Hematopoietic multipotent progenitor cell treated with erythropoietin and hydrocortisone succinate and interleukin-3 and kit ligand, for 6 days (in vitro differentiated cells): ENCODE measurements around the gene EFCAB6.

ENCODE experiments used
- DNase-seq: peaks from one replicate; pipeline ENCODE4 v3.0.0-alpha.2; 2015

The EFCAB6 gene, protein sequence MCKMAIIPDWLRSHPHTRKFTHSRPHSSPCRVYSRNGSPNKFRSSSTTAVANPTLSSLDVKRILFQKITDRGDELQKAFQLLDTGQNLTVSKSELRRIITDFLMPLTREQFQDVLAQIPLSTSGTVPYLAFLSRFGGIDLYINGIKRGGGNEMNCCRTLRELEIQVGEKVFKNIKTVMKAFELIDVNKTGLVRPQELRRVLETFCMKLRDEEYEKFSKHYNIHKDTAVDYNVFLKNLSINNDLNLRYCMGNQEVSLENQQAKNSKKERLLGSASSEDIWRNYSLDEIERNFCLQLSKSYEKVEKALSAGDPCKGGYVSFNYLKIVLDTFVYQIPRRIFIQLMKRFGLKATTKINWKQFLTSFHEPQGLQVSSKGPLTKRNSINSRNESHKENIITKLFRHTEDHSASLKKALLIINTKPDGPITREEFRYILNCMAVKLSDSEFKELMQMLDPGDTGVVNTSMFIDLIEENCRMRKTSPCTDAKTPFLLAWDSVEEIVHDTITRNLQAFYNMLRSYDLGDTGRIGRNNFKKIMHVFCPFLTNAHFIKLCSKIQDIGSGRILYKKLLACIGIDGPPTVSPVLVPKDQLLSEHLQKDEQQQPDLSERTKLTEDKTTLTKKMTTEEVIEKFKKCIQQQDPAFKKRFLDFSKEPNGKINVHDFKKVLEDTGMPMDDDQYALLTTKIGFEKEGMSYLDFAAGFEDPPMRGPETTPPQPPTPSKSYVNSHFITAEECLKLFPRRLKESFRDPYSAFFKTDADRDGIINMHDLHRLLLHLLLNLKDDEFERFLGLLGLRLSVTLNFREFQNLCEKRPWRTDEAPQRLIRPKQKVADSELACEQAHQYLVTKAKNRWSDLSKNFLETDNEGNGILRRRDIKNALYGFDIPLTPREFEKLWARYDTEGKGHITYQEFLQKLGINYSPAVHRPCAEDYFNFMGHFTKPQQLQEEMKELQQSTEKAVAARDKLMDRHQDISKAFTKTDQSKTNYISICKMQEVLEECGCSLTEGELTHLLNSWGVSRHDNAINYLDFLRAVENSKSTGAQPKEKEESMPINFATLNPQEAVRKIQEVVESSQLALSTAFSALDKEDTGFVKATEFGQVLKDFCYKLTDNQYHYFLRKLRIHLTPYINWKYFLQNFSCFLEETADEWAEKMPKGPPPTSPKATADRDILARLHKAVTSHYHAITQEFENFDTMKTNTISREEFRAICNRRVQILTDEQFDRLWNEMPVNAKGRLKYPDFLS (N-terminal part only)

DNA sequence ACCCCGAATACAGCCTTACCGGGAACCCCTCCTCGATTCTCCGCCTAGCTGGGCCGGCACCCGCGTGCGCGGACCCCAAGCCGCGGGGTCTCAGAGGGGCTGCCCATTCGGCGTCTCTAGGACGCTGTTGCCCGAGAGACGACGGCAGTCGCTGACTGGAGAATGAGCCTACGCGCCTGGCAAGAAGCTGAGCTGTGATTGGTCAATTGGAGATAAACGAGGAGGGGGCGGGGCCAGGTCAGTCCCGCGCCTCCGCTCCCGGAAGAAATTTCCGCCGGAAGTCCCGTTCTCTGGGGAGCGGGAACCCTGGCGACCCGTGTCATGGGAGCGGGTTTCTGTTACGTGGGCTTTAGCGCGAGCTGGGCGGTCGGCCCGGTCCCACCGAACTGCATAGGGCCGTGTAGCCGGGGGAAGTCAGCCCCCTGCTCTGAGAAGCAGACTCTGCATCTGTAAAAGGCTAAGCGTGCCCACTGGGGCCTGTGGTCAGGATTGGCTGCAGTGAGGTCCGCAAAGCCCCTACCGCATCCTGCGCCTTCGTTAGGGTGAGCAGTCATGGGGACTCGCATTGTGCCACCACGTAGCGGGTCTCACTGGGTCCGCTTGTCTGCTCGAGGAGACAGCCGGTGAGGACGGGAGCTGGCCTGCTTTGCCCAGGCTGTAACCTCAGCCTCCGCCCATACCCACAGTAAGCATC lies at the start of gene EFCAB6:
TSS of gene EFCAB6 (minus strand) at position 157 of the 694 bp plus-strand sequence. CDS start 29,987 bp downstream, outside the sequence.
- DNase-seq: peak; percentile 99

DNA sequence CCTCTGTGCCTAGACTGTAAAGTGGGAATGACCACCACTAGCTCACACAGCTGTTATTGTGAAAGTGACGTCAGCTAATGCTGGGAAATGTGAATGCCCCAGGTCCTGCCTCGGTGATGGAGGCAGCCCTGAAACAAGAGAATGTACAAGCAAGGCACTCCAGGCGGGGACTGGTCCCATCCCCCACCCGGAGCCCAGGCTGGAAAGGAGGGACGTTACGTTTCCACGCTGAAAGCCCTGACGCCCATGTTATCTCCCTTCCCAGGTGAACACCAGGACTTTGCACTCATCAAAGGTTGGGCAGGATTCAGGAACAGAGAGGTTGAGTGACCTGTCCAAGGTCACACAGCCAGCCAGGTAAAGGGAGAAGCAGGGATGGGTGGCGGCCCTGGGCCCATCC lies 49.4 kb upstream of the EFCAB6 start:
- DNase-seq: no peak

DNA sequence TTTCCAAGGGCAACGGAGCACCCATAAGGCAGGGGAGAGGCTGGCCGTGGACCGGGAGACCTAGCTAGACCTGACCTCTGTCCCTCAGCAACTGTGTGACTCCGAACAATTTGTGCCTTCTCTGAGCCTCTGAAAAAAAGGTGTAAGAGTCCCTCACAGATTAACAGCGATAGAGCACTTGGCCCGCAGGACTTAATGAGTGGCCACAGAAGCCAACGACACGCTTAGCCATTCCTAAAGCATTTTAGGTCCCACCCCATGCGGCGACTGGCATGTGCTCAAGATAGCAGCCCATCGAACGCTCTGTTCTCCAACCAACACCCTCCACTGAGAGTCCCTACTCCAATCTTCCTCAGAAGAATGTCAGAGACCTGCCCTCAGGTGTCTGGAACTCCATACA lies 48.7 kb upstream of the EFCAB6 start:
- DNase-seq: no peak

DNA sequence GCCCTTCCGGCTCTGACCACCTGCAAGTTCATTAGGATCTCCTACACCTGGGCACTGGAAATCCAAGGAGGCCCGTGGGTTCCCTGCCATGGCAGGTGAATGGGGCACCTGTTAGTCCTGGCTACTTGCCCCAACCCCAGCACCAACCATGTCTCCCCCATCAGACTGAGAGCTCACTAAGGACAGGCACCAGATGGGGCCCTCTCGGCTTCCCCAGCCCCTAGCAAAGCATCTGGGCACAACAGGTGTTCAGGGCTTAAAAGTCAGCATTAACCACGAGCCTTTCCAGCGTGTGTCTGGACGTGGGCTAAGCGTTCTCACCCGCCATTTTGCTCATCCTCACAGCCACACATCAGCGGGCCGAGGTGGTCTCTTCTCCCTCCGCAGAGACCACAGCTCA lies 48.0 kb upstream of the EFCAB6 start:
- DNase-seq: no peak

DNA sequence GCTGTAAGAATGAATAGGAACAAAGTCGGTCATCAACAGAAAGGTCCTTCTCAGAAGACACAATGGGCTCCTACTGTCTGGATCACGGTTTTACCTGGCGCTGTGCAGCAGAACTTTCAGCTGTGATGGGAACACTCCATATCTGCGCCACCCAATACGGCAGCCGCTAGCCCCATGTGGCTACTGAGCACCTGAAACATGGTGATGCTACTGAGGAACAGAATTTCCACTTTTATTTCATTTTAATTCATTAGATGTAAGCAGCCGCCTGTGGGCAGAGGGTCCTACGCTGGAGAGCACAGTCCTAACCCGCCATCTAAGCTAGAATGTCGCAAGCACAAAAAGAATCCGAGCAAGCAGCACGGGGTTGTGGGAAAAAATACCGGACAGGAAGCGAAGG lies 47.5 kb upstream of the EFCAB6 start:
- DNase-seq: no peak

DNA sequence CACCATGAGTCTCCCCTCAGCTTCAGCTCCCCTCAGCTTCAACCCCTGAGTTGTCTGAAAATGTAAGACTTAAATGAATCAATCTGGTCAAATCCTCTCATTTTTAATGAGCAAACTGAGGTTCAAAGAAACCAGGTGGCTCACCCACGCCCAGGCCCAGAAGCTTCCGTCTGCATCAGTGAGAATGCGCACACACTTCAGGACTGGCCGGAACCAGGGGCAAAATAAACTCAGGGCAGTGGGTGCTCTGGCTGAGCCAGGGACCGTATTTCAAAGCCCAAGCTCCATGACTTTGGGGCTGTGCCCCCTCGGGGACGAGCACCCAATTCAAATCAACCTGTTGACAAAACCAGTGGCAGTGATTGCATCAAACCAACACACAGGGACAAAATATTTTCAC lies 47.1 kb upstream of the EFCAB6 start:
- DNase-seq: no peak

DNA sequence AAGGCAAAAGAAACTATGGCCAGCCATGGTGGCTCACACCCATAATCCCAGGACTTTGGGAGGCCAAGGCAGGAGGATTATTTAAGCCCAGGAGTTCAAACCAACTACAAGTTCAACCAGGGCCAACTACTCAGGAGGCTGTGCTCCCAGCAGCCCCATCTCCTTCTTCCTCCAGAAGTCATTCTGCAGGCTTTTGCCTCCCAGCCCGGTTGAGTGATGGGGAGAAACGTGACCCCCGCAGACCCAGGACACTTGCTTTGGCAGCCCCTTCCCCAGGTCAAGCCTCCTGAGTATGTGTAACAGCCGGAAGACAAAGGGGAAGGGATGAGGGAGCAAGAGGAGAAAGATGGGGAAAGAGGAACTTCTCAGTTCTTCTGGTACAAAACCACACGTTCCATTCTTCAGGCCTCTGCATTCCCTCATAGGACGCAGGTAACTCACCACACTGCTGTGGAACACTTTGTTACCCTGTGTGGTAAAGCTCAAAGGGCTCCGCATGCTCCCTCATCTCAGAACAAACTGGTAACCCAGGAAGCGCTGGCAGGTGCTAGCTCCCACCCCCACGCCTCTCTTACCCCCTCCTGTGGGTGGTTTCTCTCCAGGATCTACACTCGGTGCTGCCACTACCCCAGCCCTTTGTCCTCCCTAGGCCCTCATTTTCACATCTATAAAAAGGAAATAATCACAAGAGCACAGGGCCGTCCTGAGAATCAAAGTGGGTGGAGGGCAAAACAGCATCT lies 46.2 kb upstream of the EFCAB6 start:
- DNase-seq: no peak

DNA sequence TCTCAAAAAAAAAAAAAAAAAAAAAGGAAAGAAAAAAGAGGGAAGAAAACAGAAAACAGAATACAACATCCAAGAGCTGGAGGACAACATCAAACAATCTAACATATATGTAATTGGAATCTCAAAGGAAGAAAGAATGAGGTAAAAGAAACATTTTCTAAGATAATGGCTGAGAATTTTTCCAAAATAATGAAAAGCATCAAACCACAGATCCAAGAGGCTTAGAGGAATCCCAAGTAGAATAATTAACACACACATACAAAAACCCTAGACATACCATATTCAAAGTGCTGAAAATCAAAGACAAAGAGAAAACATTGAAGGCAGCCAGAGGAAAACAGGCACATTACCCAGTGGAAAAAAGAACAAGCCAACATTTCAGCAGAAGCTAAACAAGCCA lies 45.3 kb upstream of the EFCAB6 start:
- no peak for DNase-seq

DNA sequence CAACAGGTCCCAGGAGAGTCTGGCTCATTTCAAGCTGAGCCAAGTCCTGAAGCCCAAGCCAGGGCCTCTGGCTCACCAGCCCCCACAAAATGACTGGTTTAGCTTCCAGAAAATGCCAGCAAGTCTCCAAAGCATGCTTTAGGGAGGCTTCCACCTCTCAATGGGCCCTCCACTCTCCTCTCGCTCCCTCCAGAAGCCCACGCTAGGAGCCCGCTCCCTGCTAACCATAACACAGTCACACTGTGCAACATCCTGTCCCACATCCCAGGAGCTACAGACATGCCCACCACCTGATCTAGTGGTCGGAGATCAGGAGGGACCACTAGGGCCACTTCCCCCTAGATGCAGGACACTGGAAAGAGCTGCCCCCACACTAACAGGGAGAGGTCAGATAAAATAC lies 43.3 kb upstream of the EFCAB6 start:
- DNase-seq: no peak

DNA sequence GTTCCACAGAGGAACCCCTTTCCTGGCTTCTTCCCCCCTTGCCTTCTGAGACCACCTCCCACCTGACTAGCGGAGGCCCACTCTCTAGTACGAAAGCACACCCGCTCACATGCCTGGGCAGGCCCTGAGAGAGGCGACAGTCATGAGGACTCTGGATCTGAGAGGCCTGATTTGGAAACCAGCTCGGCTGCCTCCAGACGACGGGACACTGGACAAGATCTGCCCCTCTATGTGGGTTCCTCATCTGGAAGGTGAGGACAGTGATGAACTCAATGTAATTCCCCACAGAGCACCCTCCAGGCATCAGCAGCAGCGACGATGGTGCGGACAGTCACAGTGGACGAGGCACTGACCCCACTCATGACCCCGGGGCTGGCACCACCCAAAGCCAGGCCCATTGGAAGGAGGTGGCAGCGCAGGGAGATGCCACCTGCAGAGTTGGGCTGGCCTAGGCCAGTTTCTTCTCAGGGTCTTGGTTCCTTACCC lies 42.7 kb upstream of the EFCAB6 start:
- DNase-seq: no peak

DNA sequence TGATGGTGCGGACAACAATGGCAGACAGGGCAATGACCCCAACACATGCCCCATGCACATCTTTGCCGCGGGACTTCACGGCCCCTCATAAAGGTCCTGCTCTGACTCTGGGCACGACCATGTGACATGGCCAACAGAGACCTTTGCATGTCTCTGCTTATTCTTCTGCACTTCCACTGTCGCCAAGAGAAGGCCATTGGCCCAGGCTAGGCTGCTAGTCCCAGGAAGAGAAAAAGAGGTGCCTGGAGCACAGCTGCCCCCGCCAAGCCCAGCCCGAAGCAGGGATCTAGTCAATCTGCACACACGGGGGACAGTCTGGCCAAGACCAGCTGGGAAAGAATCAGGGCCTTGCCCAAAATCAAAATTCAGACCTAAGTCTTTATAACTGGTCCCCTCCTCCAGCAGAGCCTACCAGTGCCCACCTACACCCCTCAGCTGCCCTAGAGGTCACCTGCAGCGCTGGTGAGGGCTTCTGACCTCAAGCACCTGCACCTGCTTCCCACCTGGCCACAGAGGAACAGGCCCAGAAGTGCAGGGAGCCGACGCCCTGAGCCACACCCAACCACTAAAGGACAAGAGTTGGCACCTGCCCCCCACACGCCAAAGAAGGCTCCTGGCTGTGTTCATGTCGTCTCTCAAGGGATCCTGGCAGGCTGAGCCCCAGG lies 42.1 kb upstream of the EFCAB6 start:
- no peak for DNase-seq

DNA sequence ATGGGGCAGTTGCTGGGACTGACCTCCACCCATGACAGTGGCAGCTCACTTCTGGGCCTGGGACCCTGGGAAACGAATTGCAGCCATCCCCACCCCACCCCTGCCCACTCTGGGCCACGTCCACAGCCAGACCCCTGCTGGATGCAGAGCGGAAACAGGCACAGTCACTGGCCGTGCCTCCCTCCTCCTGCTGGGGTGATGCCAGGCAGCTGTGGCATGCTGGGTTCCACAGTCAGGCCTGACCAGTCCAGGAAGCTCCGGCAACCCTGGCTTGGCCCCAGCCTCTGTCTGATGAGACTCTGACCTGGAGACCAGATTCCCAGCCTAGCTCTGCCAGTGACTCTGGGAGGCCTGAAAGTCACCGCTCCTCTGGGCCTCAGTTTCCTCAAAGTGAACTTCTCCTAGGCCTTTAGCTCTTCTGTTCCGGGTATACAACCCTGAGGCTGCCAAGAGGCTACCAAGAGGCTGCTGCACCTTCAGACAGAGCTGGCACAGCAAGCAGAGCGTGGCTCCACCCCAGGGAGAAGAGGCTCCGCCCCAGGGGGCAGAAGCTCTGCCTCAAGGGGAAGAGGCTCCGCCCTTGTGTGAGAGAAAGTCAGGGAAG lies 41.3 kb upstream of the EFCAB6 start:
- peak; percentile 22 for DNase-seq

DNA sequence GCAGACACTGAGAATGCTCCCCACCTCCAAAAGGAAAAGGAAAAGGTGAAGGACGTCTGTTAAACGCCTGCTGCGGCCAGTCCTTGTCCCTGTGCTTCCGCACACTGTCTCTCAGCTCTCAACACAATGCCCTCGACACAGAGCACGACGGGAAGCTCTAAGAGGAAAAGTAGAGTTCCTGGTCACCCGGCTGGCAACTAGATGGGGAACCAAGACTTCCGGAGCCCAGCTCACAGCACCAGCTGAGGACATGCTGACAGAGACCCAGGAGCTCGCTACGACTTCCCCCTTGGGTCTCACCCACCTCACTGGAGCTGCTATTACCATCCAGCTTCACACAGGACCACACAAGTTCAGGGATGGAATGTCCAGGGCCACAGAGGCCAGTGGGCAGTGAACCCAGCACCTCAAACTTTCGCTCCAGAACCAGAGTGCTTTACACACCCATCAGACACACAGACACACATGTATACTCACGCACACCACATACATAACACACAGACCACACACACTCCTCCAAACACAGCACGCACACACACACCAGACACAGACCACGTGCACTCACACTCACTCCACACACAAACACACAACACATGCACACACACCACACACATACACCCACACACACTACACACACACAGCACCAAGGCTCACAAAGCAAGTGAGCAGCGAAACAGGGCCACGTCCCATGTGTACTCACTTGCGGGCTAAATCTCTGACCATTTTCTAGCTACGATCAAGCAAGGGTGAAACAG lies 40.6 kb upstream of the EFCAB6 start:
- DNase-seq: no peak

DNA sequence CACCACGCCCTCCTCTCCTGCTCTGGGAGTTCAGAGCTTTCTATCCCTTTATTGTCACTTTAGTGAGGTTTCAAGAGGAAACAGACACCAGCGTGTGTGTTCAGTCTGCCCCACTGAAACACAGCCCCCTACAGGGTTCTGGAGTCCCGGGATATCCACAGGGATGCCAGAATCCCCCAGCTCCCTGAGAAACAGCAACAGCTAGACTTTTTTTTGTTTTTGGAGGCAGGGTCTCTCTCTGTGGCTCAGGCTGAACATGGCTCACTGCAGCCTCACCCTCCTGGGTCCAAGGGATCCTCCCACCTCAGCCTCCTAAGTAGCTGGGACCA lies 39.8 kb upstream of the EFCAB6 start:
- DNase-seq: no peak

DNA sequence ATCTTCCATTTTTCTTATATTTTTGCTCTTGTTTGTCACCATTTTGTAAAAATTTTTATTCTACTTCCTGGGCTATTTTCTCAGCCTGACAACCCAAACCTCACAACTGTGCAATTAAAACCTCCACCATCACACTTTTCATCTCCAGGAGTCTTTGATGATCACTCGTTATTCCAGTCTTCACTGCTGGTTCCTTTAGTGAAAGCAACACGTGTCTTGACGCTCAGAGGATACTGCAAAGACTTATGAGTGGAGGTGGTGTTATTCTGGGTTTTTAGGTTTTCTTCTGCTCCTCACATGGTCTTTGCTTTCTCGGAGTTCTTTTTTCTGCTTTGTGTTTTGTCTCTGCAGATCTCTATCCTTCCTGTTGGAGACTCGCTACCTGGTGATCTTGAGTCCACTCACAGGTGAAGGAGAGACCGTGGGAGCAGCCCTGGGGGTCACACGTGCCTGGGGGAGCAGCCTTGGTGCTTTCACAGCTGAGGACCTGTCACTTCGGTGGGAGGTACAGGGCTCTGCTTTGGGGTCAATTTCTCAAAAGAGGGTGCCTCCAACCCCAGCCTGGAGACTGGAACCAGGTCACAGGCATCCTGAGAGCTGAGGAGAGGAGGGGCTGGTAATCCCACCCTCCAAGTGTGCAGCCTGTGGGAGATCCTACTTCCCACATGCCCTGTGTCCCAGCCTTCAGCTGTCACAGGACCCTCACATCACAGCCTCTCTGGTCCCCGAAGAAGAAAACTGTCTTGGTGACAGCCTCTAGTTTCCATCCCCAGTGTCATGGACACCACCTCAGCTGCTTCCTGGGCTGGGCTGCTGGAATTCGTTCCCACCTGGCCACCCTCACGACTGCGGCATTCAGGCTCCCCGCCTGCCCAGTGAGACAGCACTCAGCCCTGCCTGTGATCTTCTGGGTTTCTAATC lies 39.2 kb upstream of the EFCAB6 start:
- DNase-seq: no peak

DNA sequence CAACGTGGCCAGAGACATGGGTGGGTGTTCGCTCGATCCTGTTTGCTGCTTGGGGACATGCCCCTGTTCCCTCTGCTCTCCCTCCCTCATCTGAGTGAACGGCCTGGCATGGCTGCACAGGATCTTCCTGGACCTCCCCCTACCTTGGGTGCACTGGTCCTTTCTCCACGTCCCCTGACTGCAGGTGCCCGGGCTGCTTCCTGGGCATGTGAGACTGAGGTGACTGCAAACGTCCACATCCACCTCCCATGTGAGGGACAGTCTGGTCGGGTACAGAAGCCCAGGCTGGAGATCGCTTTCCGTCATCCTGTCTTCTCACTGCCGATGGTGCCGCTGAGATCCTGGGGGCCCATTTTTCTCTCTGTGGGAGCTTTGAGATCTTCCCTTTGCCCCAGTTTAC lies 38.4 kb upstream of the EFCAB6 start:
- DNase-seq: no peak

DNA sequence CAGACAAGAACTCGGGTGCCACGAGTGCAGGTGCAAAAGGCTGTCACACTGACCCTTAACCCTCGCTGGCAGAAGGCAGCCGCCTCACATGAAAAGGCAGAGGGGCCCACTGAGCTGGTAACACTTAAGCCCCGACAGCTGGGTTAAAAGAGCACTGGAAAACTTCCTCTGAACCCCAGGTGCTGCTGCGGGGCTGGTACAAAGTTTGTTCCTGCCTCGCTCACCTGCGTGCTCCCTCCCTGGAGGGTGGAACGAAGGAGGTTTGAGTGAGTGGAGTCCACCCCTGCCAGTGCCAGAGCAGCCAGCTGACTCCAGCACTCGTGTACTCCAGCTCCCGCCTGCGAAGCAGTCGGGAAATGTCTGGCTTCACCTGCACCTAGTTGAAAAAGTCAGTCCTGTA lies 37.6 kb upstream of the EFCAB6 start:
- no peak for DNase-seq

DNA sequence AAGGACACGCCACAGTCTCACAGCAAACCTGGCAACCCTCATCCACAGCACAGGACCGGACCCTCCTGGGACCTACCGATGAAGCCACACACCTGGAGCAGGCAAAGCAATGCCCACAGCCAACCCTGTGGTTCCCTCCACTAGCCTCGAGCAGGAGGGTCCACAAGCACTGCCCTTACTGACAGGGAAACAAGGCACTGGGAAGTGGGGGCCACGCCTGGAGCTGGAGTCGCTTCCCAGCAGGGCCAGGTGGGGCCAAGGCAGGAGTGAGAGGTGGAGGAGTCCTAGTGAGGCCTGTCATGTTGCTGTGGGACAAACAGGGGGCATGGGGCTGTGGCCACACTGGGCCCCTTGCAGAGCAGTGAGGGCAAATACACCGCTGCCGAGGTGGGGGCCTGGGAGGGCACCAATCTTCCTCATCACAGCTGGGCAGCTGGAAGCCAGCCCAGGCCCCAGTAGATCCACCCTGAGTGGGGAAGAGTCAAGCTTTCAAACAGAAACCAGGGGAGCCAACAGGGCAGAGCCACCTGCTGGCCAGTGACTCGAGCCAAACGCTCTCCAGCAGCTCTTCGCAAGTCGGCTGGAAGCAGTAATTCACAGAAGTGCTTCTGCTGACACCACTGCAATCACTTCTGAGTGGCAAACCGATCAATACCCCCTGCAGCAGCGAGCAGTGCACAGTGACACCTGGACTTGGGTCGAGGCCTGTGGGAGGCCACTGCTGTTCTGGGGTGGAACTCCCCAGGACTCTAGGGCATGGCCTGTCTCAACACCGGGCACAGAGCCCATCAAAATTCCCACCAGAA lies 36.5 kb upstream of the EFCAB6 start:
- DNase-seq: peak; percentile 33
